Progenitor cell of endocrine pancreas (in vitro differentiated cells): ENCODE measurements around the gene NOC4L. TPM values are rescaled to one million over a fixed set of nuclear protein-coding genes. Genes with fewer than 3 reads are reported as not detected.
A peak's percentile ranks its signal among the peaks of the same experiment; 100 is the strongest.

Experiments
- DNase-seq: peaks from one replicate; pipeline ENCODE4 v3.0.0; 2021; ENCODE audit warnings: low spot score; ENCODE audit not compliant: unreplicated experiment
- H3K27ac Mint-ChIP-seq: 2 replicates; pipeline ENCODE4 v1.8.0; 2021; ENCODE audit warnings: mild to moderate bottlenecking, moderate library complexity, mixed read lengths
- H3K27me3 Mint-ChIP-seq: 2 replicates; pipeline ENCODE4 v1.8.0; 2021; ENCODE audit warnings: mixed read lengths
- H3K36me3 Mint-ChIP-seq: 2 replicates; pipeline ENCODE4 v1.8.0; 2022; ENCODE audit warnings: mixed read lengths; ENCODE audit not compliant: insufficient read depth
- H3K4me1 Mint-ChIP-seq: 2 replicates; pipeline ENCODE4 v1.8.0; 2021; ENCODE audit warnings: low read depth, mixed read lengths
- H3K4me3 Mint-ChIP-seq: 2 replicates; pipeline ENCODE4 v1.8.0; 2021; ENCODE audit warnings: low read depth, mild to moderate bottlenecking, moderate library complexity, mixed read lengths
- H3K9me3 Mint-ChIP-seq: 2 replicates; pipeline ENCODE4 v1.8.0; 2021; ENCODE audit warnings: low read depth, mixed read lengths
- CTCF ChIP-seq: fragments of 200-600 bp; sonication (generic); IDR thresholded peaks from one replicate; pipeline ENCODE4 v1.5.0; 2021; ENCODE audit warnings: antibody characterized with exemption, mild to moderate bottlenecking; ENCODE audit not compliant: unreplicated experiment
- total RNA-seq: library from RNA; stranded (reverse); gene quantifications from 2 replicates; pipeline ENCODE4 v1.2.1, GENCODE V29; 2021

NOC4L gene
- total RNA-seq, 1 donor from 2014 or later = 27.0 TPM

DNA sequence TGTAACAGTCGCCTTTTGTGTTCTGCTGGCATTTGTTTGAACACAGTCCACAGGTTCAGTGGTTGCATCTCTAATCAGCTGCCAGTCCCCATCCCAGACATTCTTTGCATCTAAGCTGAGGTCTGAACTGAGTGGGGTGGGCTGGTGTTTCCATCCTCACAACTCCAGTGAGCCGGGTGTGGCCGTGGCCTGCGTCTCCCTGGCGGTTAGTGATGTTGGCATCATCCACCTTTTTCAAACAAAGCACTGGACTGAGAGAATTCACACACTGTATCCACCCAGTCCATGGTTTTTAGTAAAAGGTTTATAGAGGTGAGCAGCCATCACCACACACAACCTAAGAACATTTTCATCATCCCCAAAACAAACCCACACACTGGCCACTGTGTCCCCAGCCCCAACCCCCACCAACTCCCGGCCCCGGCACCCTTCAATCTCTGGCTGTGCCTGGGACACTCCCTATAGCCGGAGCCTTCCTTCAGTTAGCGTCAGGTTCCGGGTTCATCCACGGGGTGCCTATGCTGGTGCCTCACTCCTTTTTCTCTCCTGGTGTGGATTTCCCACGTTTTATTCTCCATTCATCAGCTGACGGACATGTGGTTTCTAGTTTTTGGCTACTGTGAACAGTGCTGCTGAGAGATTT, 6.7 kb upstream of the NOC4L start:
- peaks cover 7% of the 10 kb centered on the region for H3K36me3 Mint-ChIP-seq
- H3K27me3 Mint-ChIP-seq = peaks cover 13% of the 10 kb centered on the region
- peak overlapping the region; percentile 45 for H3K27ac Mint-ChIP-seq
- no peak overlapping the region for H3K4me3 Mint-ChIP-seq
- peaks cover 2% of the 10 kb centered on the region for H3K4me1 Mint-ChIP-seq
- TF ChIP-seq CTCF = no peak
- no peak for DNase-seq
- no peaks in the 10 kb centered on the region for H3K9me3 Mint-ChIP-seq

- Mint-ChIP-seq H3K9me3 (no peaks in the 10 kb centered on the region), H3K36me3 (peaks cover 7% of the 10 kb centered on the region), H3K4me3 (no peak overlapping the region), H3K27ac (no peak overlapping the region), H3K27me3 (peaks cover 16% of the 10 kb centered on the region), H3K4me1 (peaks cover 6% of the 10 kb centered on the region)
- no peak for DNase-seq
- no peak for TF ChIP-seq CTCF
These were observed 5.1 kb upstream of the NOC4L start for GRCh38 chr12:132138941-132139871.

DNA sequence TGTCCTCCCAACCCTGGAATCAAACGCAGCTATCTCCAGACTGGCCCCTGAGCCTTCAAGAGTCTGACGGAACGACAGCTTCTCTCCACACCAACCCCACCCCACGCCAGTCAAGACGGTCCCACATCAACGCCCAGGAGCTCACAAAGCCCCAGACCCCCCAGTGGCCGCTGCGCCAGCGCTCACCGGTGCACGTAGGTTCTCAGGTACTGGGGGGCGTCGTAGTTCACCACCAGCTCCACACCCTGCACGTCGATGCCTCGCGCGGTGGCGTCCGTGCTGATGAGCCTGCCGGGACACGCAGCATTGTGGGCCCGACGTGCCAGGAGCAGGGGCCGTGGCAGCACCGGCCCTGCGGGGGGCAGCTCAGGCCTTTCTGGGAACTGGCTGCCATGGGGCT, 4.3 kb upstream of the NOC4L start:
- H3K27me3 Mint-ChIP-seq = peaks cover 16% of the 10 kb centered on the region
- no peak overlapping the region for H3K27ac Mint-ChIP-seq
- H3K4me1 Mint-ChIP-seq = peaks cover 9% of the 10 kb centered on the region
- peaks cover 7% of the 10 kb centered on the region for H3K36me3 Mint-ChIP-seq
- no peaks in the 10 kb centered on the region for H3K9me3 Mint-ChIP-seq
- TF ChIP-seq CTCF = no peak
- no peak for DNase-seq
- H3K4me3 Mint-ChIP-seq = no peak overlapping the region

GRCh38 chr12:132140501-132140900, 3.8 kb upstream of the NOC4L start:
- Mint-ChIP-seq H3K4me1 (peaks cover 12% of the 10 kb centered on the region), H3K36me3 (peaks cover 7% of the 10 kb centered on the region), H3K9me3 (no peaks in the 10 kb centered on the region), H3K4me3 (peak overlapping the region; percentile 45), H3K27ac (no peak overlapping the region), H3K27me3 (peaks cover 16% of the 10 kb centered on the region)
- no peak for TF ChIP-seq CTCF
- DNase-seq = no peak

- Mint-ChIP-seq H3K36me3 (peaks cover 7% of the 10 kb centered on the region), H3K9me3 (no peaks in the 10 kb centered on the region), H3K4me3 (no peak overlapping the region), H3K27me3 (peaks cover 16% of the 10 kb centered on the region), H3K4me1 (peaks cover 12% of the 10 kb centered on the region), H3K27ac (no peak overlapping the region)
- no peak for TF ChIP-seq CTCF
- no peak for DNase-seq
These were observed 3.1 kb upstream of the NOC4L start for GRCh38 chr12:132140918-132141841.
